Stimulated activated CD8-positive, alpha-beta memory T cell treated with anti-CD3 and anti-CD28 coated beads, Interleukin-12 subunit alpha, Interleukin-12 subunit beta, amount 100 ng/mL, for 1 hour (primary cell): ENCODE measurements around the gene ADCY5.
"Not testable (repeated sequence)": the region's sequence is repeated elsewhere in the genome, so short reads cannot be mapped to it uniquely, and the experiment has no call there.

ENCODE experiments used
- DNase-seq: peaks from one replicate; pipeline ENCODE4 v3.0.0-alpha.2; 2020; ENCODE audit warnings: low read depth

Gene ADCY5

GRCh38 chr3:123261666-123262065, 187.2 kb downstream of the ADCY5 start:
- DNase-seq: no peak

- DNase-seq: no peak
Observed at GRCh38 chr3:123258811-123259420, 190.0 kb downstream of the ADCY5 start.

DNA sequence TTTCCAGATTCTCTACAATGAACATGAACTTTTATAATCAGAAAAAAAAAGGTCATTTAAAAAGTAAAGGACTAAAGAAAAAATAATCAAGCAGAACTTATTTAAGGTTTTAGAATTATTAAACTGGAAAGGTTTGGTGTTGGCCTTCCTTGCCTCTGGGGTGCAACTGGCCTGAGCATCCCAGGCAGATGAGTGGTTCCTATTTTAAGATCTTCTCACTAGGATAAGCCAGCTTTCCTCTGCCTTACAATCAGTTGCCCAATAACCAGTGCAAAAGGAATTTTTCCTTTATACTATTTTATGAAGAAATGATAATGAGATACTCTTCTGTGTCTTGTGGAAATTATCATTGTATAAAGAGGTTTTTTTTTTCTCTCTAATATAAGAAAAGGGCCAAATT, 190.5 kb downstream of the ADCY5 start:
- DNase-seq: no peak

GRCh38 chr3:123256256-123256655, 192.6 kb downstream of the ADCY5 start:
- no peak for DNase-seq

DNA sequence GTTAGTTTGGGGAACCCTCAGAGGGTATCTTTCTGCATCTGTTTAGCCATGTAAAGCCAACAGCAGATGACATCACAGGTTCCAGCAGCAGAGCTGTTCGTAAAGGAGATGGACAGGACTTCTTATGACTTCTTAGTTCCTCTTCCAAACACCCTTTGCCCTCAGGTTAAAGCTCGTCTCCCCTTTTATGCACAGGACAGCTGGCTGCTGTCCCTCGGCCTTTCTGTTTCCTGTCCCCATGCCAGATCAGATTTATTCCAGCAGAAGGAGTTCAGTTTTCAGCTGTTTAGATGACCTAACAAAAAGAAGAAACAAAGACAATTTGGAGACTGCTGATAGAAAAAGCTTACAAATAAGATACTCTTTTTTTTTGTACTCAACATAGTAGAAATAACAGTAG, 202.0 kb downstream of the ADCY5 start:
- no peak for DNase-seq

GRCh38 chr3:123244128-123244527, 204.8 kb downstream of the ADCY5 start:
- DNase-seq: no peak

DNA sequence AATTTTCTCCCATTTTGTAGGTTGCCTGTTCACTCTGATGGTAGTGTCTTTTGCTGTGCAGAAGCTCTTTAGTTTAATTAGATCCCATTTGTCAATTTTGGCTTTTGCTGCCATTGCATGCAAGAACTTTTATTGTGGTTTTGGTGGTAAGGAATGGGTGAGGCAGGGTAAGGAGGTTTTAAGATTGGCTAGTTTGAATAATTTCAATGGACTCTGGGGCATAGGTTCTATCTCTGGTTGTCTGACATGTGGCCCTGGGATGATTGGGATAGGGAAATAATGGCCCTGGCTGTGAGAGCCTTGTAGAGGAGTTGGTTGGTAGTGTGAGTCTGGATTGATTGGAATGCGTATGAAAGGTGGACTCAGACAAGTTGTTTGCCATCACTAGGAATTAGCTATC, 209.1 kb downstream of the ADCY5 start:
- DNase-seq: no peak

DNA sequence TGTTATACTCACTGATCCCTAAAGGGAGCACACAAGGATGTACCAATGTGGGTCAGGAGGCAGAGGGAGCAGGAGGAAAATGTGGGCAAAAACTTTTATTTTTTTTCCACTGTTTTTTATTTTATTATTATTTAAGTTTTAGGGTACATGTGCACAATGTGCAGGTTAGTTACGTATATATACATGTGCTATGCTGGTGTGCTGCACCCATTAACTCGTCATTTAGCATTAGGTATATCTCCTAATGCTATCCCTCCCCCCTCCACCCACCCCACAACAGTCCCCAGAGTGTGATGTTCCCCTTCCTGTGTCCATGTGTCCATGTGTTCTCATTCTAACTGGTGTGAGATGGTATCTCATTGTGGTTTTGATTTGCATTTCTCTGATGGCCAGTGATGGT, 209.7 kb downstream of the ADCY5 start:
- DNase-seq: not testable (repeated sequence)

- no peak for DNase-seq
Observed at GRCh38 chr3:123236902-123237301, 212.0 kb downstream of the ADCY5 start.
